HepG2 (cell line): ENCODE data around the gene SLC7A6OS. TPM values are rescaled to one million over a fixed set of nuclear protein-coding genes. Genes with fewer than 3 reads are reported as not detected.
A peak's percentile ranks its signal among the peaks of the same experiment; 100 is the strongest.

ENCODE experiments used
- ARHGAP35 ChIP-seq: sonication (generic); formaldehyde crosslinking; IDR thresholded peaks from 2 replicates; pipeline ENCODE4 v1.9.0; 2022; ENCODE audit warnings: mild to moderate bottlenecking, inconsistent platforms, moderate library complexity, missing genetic modification reagents, borderline replicate concordance
- ELF3 ChIP-seq: IDR thresholded peaks from 2 replicates; pipeline ENCODE4 v1.6.1; 2016; ENCODE audit warnings: missing genetic modification reagents, missing compliant biosample characterization
- GPN1 ChIP-seq: sonication (generic); formaldehyde crosslinking; IDR thresholded peaks from 2 replicates; pipeline ENCODE4 v1.5.1; 2020; ENCODE audit warnings: missing genetic modification reagents, borderline replicate concordance
- HOXA5 ChIP-seq: sonication (generic); formaldehyde crosslinking; IDR thresholded peaks from 2 replicates; pipeline ENCODE4 v1.4.0; 2020; ENCODE audit warnings: missing genetic modification reagents
- IRF2 ChIP-seq: IDR thresholded peaks from 2 replicates; pipeline ENCODE4 v1.6.1; 2018; ENCODE audit warnings: missing genetic modification reagents, missing compliant biosample characterization
- MAFF ChIP-seq: IDR thresholded peaks from 2 replicates; pipeline ENCODE4 v1.6.1; 2011; ENCODE audit warnings: low read depth, low read length, improper control_type of control experiment
- MEF2D ChIP-seq: sonication (generic); formaldehyde crosslinking; IDR thresholded peaks from 2 replicates; pipeline ENCODE4 v1.5.1; 2020; ENCODE audit warnings: mild to moderate bottlenecking, missing genetic modification reagents
- MYNN ChIP-seq: sonication (generic); formaldehyde crosslinking; IDR thresholded peaks from 2 replicates; pipeline ENCODE4 v1.4.0; 2020; ENCODE audit warnings: mild to moderate bottlenecking, low read depth, missing genetic modification reagents
- NFE2L1 ChIP-seq: sonication (generic); formaldehyde crosslinking; IDR thresholded peaks from 2 replicates; pipeline ENCODE4 v1.4.0; 2020; ENCODE audit warnings: missing genetic modification reagents, mild to moderate bottlenecking, borderline replicate concordance
- NFKB2 ChIP-seq: sonication (generic); formaldehyde crosslinking; IDR thresholded peaks from 2 replicates; pipeline ENCODE4 v1.4.0; 2020; ENCODE audit warnings: missing genetic modification reagents, borderline replicate concordance
- NFKBIZ ChIP-seq: IDR thresholded peaks from 2 replicates; pipeline ENCODE4 v1.6.1; 2018; ENCODE audit warnings: missing genetic modification reagents, missing compliant biosample characterization
- SKI ChIP-seq: fragments of 450-650 bp; IDR thresholded peaks from one replicate; pipeline ENCODE4 v1.6.1; 2018; ENCODE audit warnings: mild to moderate bottlenecking; ENCODE audit not compliant: partially characterized antibody
- SNAI1 ChIP-seq: sonication (generic); formaldehyde crosslinking; IDR thresholded peaks from 2 replicates; pipeline ENCODE4 v1.5.0; 2020; ENCODE audit warnings: mild to moderate bottlenecking, missing genetic modification reagents, borderline replicate concordance
- ZFP36L1 ChIP-seq: sonication (generic); formaldehyde crosslinking; IDR thresholded peaks from 2 replicates; pipeline ENCODE4 v1.8.0; 2022; ENCODE audit warnings: mild to moderate bottlenecking, missing genetic modification reagents, moderate library complexity
- ZNF101 ChIP-seq: sonication (generic); formaldehyde crosslinking; IDR thresholded peaks from 2 replicates; pipeline ENCODE4 v1.4.0; 2020; ENCODE audit warnings: mild to moderate bottlenecking, low read depth, missing genetic modification reagents, borderline replicate concordance
- ZNF292 ChIP-seq: sonication (generic); formaldehyde crosslinking; IDR thresholded peaks from 2 replicates; pipeline ENCODE4 v1.8.1; 2022; ENCODE audit warnings: mild to moderate bottlenecking, low read depth, missing genetic modification reagents, borderline replicate concordance
- ZNF549 ChIP-seq: sonication (generic); formaldehyde crosslinking; IDR thresholded peaks from 2 replicates; pipeline ENCODE4 v1.5.0; 2020; ENCODE audit warnings: missing genetic modification reagents
- polyA plus RNA-seq, 8 experiments: library from polyadenylated mRNA; depleted of rRNA in 3 of 8; stranded (reverse) in 7 of 8; unstranded in 1 of 8; fragments of >200 nt; fragmentation: Illumina TruSeq in 4 of 8; extraction: Trizol in 4 of 8; gene quantifications; 2 replicates each; pipeline versions ENCODE4 v1.2.1 to v1.2.3, GENCODE V29; 2011 to 2016; ENCODE audit warnings: low read depth in 4 of 8, missing spikeins in 1 of 8, mixed read lengths in 1 of 8; ENCODE audit not compliant: insufficient read depth in 1 of 8
- total RNA-seq, 5 experiments: library from RNA; depleted of rRNA; stranded (reverse); fragments of >200 nt; fragmentation: Illumina TruSeq; extraction: Trizol; gene quantifications; 2 replicates each; pipeline ENCODE4 v1.2.3, GENCODE V29; 2016; ENCODE audit warnings: low read depth in 1 of 5
- TF ChIP-seq, protein P1 (sequence below): sonication (generic); formaldehyde crosslinking; IDR thresholded peaks from 2 replicates; pipeline ENCODE4 v1.4.0; 2020; ENCODE audit warnings: mild to moderate bottlenecking, missing genetic modification reagents
- TF ChIP-seq, protein P2 (sequence below), 2 experiments: IDR thresholded peaks; 2 replicates each; pipeline ENCODE4 v1.6.1; 2011 to 2012; ENCODE audit warnings: low read length in 2 of 2, borderline replicate concordance in 1 of 2, low read depth in 1 of 2, mild to moderate bottlenecking in 1 of 2, moderate library complexity in 1 of 2
- TF ChIP-seq, protein P3 (sequence below): sonication (generic); formaldehyde crosslinking; IDR thresholded peaks from 2 replicates; pipeline ENCODE4 v1.8.1; 2022; ENCODE audit warnings: mild to moderate bottlenecking, missing genetic modification reagents
- TF ChIP-seq, protein P4 (sequence below): sonication (generic); formaldehyde crosslinking; IDR thresholded peaks from 2 replicates; pipeline ENCODE4 v1.8.0; 2022; ENCODE audit warnings: low read depth, missing genetic modification reagents

Gene SLC7A6OS
- total and polyA plus RNA-seq, 2 of the 13 experiments (the other 11 are each of a cell fraction or from before 2014, with no cell fraction given) = 11.2 to 21.5 TPM

DNA sequence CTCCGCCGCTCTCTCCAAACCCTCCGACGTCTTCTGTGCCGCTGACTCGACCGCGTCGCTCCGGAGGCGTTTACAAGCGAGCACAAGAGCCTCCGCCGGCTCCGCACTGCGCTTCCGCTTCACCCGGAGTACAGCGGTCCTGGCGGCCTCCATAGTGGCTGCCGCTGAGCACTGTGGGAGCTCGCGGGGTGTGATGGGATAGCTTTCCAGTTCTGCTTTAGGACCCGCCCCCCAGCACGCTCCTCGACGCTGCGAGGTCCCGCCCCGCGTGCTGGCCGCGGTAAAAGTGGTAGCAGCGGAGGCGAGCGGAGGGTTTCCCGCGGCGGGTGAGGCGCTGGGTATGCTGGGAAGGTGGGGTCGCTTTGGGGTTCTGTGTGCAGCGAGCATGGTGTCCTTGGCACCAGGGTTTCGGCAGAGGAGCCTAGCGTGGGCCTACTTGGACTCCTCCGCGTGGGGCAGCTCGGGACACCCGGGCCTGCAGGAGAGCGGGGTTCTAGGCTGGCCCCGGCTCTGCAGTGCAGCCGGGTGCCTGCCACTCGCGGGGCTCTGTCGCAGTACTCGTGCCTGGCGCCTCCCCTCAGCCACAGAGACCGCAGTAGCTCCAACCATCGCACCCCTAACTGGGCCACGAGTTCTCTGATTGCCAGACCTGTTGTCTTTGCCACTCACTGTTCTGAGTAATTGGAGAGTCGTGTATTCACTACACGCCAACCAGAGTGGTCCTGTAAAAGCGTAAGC lies at the start of gene SLC7A6OS, which contains the start of gene PRMT7 (continued):
- TF ChIP-seq ELF3 (CRISPR knock-in tag) (peak; percentile 97), ZNF292 (CRISPR knock-in tag) (peak; percentile 91), HOXA5 (CRISPR knock-in tag) (peak; percentile 99), NFKB2 (peak; percentile 100), MYNN (CRISPR knock-in tag) (peak; percentile 98), ARHGAP35 (CRISPR knock-in tag) (peak; percentile 98), NFKBIZ (peak; percentile 99), NFE2L1 (CRISPR knock-in tag) (peak; percentile 97), ZFP36L1 (peak; percentile 99), SNAI1 (peak; percentile 100), GPN1 (CRISPR knock-in tag) (no peak; the same call in 1 of the 2 replicates), MAFF (no peak), MEF2D (CRISPR knock-in tag) (peak; percentile 98), IRF2 (CRISPR knock-in tag) (peak; percentile 98), ZNF101 (CRISPR knock-in tag) (peak; percentile 98), SKI (peak; percentile 11), ZNF549 (CRISPR knock-in tag) (peak; percentile 83; the same call in 1 of the 2 replicates)
- TF ChIP-seq, protein P1, sequence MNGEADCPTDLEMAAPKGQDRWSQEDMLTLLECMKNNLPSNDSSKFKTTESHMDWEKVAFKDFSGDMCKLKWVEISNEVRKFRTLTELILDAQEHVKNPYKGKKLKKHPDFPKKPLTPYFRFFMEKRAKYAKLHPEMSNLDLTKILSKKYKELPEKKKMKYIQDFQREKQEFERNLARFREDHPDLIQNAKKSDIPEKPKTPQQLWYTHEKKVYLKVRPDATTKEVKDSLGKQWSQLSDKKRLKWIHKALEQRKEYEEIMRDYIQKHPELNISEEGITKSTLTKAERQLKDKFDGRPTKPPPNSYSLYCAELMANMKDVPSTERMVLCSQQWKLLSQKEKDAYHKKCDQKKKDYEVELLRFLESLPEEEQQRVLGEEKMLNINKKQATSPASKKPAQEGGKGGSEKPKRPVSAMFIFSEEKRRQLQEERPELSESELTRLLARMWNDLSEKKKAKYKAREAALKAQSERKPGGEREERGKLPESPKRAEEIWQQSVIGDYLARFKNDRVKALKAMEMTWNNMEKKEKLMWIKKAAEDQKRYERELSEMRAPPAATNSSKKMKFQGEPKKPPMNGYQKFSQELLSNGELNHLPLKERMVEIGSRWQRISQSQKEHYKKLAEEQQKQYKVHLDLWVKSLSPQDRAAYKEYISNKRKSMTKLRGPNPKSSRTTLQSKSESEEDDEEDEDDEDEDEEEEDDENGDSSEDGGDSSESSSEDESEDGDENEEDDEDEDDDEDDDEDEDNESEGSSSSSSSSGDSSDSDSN = peak; percentile 94
- TF ChIP-seq, protein P2, sequence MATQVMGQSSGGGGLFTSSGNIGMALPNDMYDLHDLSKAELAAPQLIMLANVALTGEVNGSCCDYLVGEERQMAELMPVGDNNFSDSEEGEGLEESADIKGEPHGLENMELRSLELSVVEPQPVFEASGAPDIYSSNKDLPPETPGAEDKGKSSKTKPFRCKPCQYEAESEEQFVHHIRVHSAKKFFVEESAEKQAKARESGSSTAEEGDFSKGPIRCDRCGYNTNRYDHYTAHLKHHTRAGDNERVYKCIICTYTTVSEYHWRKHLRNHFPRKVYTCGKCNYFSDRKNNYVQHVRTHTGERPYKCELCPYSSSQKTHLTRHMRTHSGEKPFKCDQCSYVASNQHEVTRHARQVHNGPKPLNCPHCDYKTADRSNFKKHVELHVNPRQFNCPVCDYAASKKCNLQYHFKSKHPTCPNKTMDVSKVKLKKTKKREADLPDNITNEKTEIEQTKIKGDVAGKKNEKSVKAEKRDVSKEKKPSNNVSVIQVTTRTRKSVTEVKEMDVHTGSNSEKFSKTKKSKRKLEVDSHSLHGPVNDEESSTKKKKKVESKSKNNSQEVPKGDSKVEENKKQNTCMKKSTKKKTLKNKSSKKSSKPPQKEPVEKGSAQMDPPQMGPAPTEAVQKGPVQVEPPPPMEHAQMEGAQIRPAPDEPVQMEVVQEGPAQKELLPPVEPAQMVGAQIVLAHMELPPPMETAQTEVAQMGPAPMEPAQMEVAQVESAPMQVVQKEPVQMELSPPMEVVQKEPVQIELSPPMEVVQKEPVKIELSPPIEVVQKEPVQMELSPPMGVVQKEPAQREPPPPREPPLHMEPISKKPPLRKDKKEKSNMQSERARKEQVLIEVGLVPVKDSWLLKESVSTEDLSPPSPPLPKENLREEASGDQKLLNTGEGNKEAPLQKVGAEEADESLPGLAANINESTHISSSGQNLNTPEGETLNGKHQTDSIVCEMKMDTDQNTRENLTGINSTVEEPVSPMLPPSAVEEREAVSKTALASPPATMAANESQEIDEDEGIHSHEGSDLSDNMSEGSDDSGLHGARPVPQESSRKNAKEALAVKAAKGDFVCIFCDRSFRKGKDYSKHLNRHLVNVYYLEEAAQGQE (IDR thresholded peaks at IDR 0.05; ENCODE audit: borderline replicate concordance in 1 of 2, low read depth in 1 of 2, low read length in 2 of 2) = peak in 1 of 2 experiments; percentile 71; a peak in 1 of 4 replicates
- TF ChIP-seq, protein P3, sequence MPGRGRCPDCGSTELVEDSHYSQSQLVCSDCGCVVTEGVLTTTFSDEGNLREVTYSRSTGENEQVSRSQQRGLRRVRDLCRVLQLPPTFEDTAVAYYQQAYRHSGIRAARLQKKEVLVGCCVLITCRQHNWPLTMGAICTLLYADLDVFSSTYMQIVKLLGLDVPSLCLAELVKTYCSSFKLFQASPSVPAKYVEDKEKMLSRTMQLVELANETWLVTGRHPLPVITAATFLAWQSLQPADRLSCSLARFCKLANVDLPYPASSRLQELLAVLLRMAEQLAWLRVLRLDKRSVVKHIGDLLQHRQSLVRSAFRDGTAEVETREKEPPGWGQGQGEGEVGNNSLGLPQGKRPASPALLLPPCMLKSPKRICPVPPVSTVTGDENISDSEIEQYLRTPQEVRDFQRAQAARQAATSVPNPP (CRISPR knock-in tag) = peak; percentile 99
- TF ChIP-seq, protein P4, sequence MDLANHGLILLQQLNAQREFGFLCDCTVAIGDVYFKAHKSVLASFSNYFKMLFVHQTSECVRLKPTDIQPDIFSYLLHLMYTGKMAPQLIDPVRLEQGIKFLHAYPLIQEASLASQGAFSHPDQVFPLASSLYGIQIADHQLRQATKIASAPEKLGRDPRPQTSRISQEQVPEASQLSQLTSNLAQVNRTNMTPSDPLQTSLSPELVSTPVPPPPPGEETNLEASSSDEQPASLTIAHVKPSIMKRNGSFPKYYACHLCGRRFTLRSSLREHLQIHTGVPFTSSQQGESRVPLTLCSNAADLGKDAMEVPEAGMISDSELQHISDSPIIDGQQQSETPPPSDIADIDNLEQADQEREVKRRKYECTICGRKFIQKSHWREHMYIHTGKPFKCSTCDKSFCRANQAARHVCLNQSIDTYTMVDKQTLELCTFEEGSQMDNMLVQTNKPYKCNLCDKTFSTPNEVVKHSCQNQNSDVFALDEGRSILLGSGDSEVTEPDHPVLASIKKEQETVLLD (CRISPR knock-in tag) = peak; percentile 98
